Hepatocyte (in vitro differentiated cells): ENCODE results near the gene ZSCAN12.

Experiments used
- EZH2 ChIP-seq: fragments of 200-600 bp; sonication (generic); IDR thresholded peaks from 2 replicates; pipeline ENCODE4 v1.6.1; 2016; ENCODE audit warnings: antibody characterized with exemption, mild to moderate bottlenecking, borderline replicate concordance
- EZH2phosphoT487 ChIP-seq: fragments of 200-600 bp; sonication (generic); IDR thresholded peaks from one replicate; pipeline ENCODE4 v1.6.1; 2018; ENCODE audit warnings: antibody characterized with exemption, mild to moderate bottlenecking, low read depth, moderate library complexity; ENCODE audit not compliant: unreplicated experiment, severe bottlenecking
- TF ChIP-seq, protein P1 (sequence below): fragments of 200-600 bp; sonication (generic); IDR thresholded peaks from 2 replicates; pipeline ENCODE4 v1.5.1; 2016; ENCODE audit warnings: antibody characterized with exemption, mild to moderate bottlenecking; ENCODE audit not compliant: poor library complexity

DNA sequence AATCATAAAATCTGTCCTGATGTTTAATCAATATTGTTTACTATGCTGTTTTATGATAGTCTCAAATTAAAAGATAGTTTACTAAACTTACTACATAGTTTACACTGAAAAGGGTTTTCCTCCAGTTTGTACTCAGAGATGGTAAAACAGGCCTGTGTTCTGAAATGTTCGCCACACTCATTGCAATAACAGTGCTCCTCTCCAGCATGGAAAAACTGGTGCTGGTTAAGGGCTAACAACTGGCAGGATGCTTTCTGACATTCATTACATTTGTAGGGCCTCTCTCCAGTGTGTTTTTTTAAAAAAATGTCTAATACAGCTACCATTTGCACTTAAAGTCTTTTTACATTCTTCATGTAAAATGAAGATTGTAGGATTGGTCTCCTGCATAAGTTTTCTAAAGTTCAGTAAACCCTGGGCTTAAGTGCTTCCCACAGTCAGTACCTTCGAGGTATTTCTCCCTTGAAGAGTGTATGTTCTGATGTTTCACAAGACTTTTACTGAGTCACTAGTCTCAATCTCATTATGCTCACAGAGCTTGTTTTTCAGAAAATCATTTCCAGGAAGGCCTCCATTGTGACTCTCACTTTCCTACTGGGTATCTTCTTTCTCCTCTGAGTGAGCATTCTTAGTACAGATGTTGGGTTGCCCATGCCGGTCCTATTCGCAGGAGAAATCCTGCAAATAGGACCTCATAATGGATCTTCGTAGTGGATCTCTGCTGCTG, 8.7 kb upstream of the ZSCAN12 start:
- TF ChIP-seq, protein P1, sequence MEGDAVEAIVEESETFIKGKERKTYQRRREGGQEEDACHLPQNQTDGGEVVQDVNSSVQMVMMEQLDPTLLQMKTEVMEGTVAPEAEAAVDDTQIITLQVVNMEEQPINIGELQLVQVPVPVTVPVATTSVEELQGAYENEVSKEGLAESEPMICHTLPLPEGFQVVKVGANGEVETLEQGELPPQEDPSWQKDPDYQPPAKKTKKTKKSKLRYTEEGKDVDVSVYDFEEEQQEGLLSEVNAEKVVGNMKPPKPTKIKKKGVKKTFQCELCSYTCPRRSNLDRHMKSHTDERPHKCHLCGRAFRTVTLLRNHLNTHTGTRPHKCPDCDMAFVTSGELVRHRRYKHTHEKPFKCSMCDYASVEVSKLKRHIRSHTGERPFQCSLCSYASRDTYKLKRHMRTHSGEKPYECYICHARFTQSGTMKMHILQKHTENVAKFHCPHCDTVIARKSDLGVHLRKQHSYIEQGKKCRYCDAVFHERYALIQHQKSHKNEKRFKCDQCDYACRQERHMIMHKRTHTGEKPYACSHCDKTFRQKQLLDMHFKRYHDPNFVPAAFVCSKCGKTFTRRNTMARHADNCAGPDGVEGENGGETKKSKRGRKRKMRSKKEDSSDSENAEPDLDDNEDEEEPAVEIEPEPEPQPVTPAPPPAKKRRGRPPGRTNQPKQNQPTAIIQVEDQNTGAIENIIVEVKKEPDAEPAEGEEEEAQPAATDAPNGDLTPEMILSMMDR = no peak
- TF ChIP-seq EZH2 = no peak
- TF ChIP-seq EZH2phosphoT487 = no peak
